Naive thymus-derived CD4-positive, alpha-beta T cell (primary cell): ENCODE results near the gene MKS1. TPM values are rescaled to one million over a fixed set of nuclear protein-coding genes. Genes with fewer than 3 reads are reported as not detected.

Source experiments
- ATAC-seq: fragments of 150-1000 bp; cut with Tn5 transposase; 2 replicates; pipeline ENCODE4 v1.10.0; 2021; ENCODE audit warnings: mild to moderate bottlenecking, moderate library complexity
- CTCF ChIA-PET: fragments of 350-600 bp; sonication (Branson Sonifier 250); formaldehyde crosslinking; loops from one replicate; lab custom pipeline; 2021; ENCODE audit warnings: antibody characterized with exemption; lab: Charles Lee
- POLR2A ChIA-PET: fragments of 350-600 bp; sonication (Branson Sonifier 250); formaldehyde crosslinking; loops from one replicate; lab custom pipeline; 2021; ENCODE audit warnings: antibody characterized with exemption, inconsistent platforms; lab: Charles Lee
- DNase-seq, 9 donors: peaks; one replicate each; pipeline versions ENCODE4 v3.0.0 to v3.0.0-alpha.2; 2020 to 2022; ENCODE audit warnings: mixed read lengths in 1 of 9
- H3K27ac ChIP-seq: one replicate; pipeline ENCODE4 v1.7.0; 2013; ENCODE audit warnings: mild to moderate bottlenecking, low read depth, low read length, moderate library complexity
- H3K27me3 ChIP-seq, 2 donors: one replicate each; pipeline ENCODE4 v1.7.0; 2013; ENCODE audit warnings: low read length in 2 of 2, mild to moderate bottlenecking in 2 of 2, moderate library complexity in 2 of 2; ENCODE audit not compliant: control insufficient read depth in 2 of 2, insufficient read depth in 2 of 2
- H3K36me3 ChIP-seq, 3 experiments: 1 replicate in 2 of 3; 2 replicates in 1 of 3; pipeline ENCODE4 v1.7.0; 2013; ENCODE audit warnings: low read length in 3 of 3, mild to moderate bottlenecking in 3 of 3, moderate library complexity in 1 of 3; ENCODE audit not compliant: insufficient read depth in 3 of 3, control insufficient read depth in 2 of 3
- H3K4me1 ChIP-seq, 2 donors: one replicate each; pipeline ENCODE4 v1.7.0; 2013; ENCODE audit warnings: low read length in 2 of 2, mild to moderate bottlenecking in 2 of 2, moderate library complexity in 1 of 2; ENCODE audit not compliant: control insufficient read depth in 2 of 2, insufficient read depth in 2 of 2
- H3K4me3 ChIP-seq: 2 replicates; pipeline ENCODE4 v1.7.0; 2013; ENCODE audit warnings: mild to moderate bottlenecking, low read length
- H3K9me3 ChIP-seq, 3 experiments: 1 replicate in 2 of 3; 2 replicates in 1 of 3; pipeline ENCODE4 v1.7.0; 2013; ENCODE audit warnings: low read length in 3 of 3; ENCODE audit not compliant: control insufficient read depth in 2 of 3
- H3K27ac Mint-ChIP-seq, 9 donors: one replicate each; pipeline ENCODE4 v1.8.0; 2020 to 2022; ENCODE audit warnings: mixed read lengths in 9 of 9, mild to moderate bottlenecking in 8 of 9, moderate library complexity in 5 of 9, inconsistent platforms in 2 of 9
- H3K27me3 Mint-ChIP-seq, 5 donors: one replicate each; pipeline ENCODE4 v1.8.0; 2021 to 2022; ENCODE audit warnings: mixed read lengths in 5 of 5, mild to moderate bottlenecking in 1 of 5
- H3K36me3 Mint-ChIP-seq, 5 donors: one replicate each; pipeline ENCODE4 v1.8.0; 2020 to 2022; ENCODE audit warnings: mixed read lengths in 5 of 5, mild to moderate bottlenecking in 3 of 5, inconsistent platforms in 1 of 5
- H3K4me1 Mint-ChIP-seq, 7 donors: one replicate each; pipeline ENCODE4 v1.8.0; 2020 to 2022; ENCODE audit warnings: mixed read lengths in 7 of 7, mild to moderate bottlenecking in 3 of 7, inconsistent platforms in 1 of 7
- H3K4me3 Mint-ChIP-seq, 10 donors: one replicate each; pipeline ENCODE4 v1.8.0; 2020 to 2022; ENCODE audit warnings: mild to moderate bottlenecking in 10 of 10, mixed read lengths in 10 of 10, moderate library complexity in 6 of 10, inconsistent platforms in 2 of 10
- H3K9me3 Mint-ChIP-seq, 11 donors: one replicate each; pipeline ENCODE4 v1.8.0; 2020 to 2022; ENCODE audit warnings: mixed read lengths in 11 of 11, mild to moderate bottlenecking in 4 of 11, inconsistent platforms in 1 of 11, moderate library complexity in 1 of 11
- intact Hi-C, 2 donors: fragments of 100-400 bp; cut with micrococcal nuclease; formaldehyde crosslinking; loops; one replicate each; pipeline ENCODE4 v1.15.1; 2023
- polyA plus RNA-seq, 2 donors: library from polyadenylated mRNA; unstranded; fragments of 300-500 nt; fragmentation: Illumina TruSeq; gene quantifications; one replicate each; pipeline ENCODE4 v1.2.3, GENCODE V29; 2021
- total RNA-seq, 6 experiments: library from RNA in 5 of 6; stranded (reverse) in 5 of 6; gene quantifications; 1 replicate in 5 of 6; 2 replicates in 1 of 6; pipeline ENCODE4 v1.2.3 and lab custom pipeline; 2021 to 2026

MKS1 gene
- total and polyA plus RNA-seq, 7 experiments from 2014 or later = 10.0 to 29.1 (median 14.5) TPM

GRCh38 chr17:58236394-58236793, 17.3 kb upstream of the MKS1 start:
- Histone ChIP-seq H3K9me3 (no peaks in the 10 kb centered on the region), H3K4me3 (no peak overlapping the region), H3K4me1 (no peaks in the 10 kb centered on the region), H3K36me3 (no peaks in the 10 kb centered on the region), H3K27ac (no peak overlapping the region), H3K27me3 (no peaks in the 10 kb centered on the region)
- no peak for ATAC-seq
- POLR2A ChIA-PET = interaction anchor here (0.6 kb wide), 1 partner anchor 100 kb away, joined by 3 read pairs; no protein-coding TSS in a partner anchor
- CTCF ChIA-PET = interaction anchor here (2.4 kb wide), 1 partner anchor 13 kb away, joined by 6 read pairs; no protein-coding TSS in a partner anchor
- no peak overlapping the region for H3K4me3 Mint-ChIP-seq
- H3K4me1 Mint-ChIP-seq = peaks cover 0 to 12% (median 0%) of the 10 kb centered on the region in 7 donors
- no peaks in the 10 kb centered on the region for H3K36me3 Mint-ChIP-seq
- DNase-seq = no peak
- H3K27ac Mint-ChIP-seq = no peak overlapping the region
- H3K9me3 Mint-ChIP-seq = no peaks in the 10 kb centered on the region
- intact Hi-C loops = no loop called here
- H3K27me3 Mint-ChIP-seq = peaks cover 22 to 82% (median 27%) of the 10 kb centered on the region in 5 donors

- no peak overlapping the region for H3K27ac Mint-ChIP-seq
- Histone ChIP-seq H3K9me3 (no peaks in the 10 kb centered on the region), H3K4me3 (no peak overlapping the region), H3K27me3 (no peaks in the 10 kb centered on the region), H3K36me3 (no peaks in the 10 kb centered on the region), H3K27ac (no peak overlapping the region), H3K4me1 (no peaks in the 10 kb centered on the region)
- no peaks in the 10 kb centered on the region for H3K9me3 Mint-ChIP-seq
- intact Hi-C loops = no loop called here
- DNase-seq (no peak), ATAC-seq (no peak)
- peaks cover 0 to 12% (median 0%) of the 10 kb centered on the region in 7 donors for H3K4me1 Mint-ChIP-seq
- ChIA-PET POLR2A (interaction anchor here (0.6 kb wide), 2 partner anchors 101 to 105 kb away, joined by 3 to 6 read pairs; no protein-coding TSS in a partner anchor), CTCF (interaction anchor here (2.4 kb wide), 1 partner anchor 14 kb away, joined by 6 read pairs; no protein-coding TSS in a partner anchor)
- H3K36me3 Mint-ChIP-seq = no peaks in the 10 kb centered on the region
- H3K4me3 Mint-ChIP-seq = no peak overlapping the region
- peaks cover 18 to 85% (median 26%) of the 10 kb centered on the region in 5 donors for H3K27me3 Mint-ChIP-seq
Measured at GRCh38 chr17:58235821-58236220, 16.8 kb upstream of the MKS1 start.

GRCh38 chr17:58234512-58234911, 15.5 kb upstream of the MKS1 start:
- CTCF ChIA-PET = no interaction called here
- Mint-ChIP-seq H3K27me3 (peaks cover 6 to 74% (median 22%) of the 10 kb centered on the region in 5 donors), H3K4me1 (peaks cover 0 to 12% (median 0%) of the 10 kb centered on the region in 7 donors), H3K9me3 (no peaks in the 10 kb centered on the region), H3K27ac (no peak overlapping the region), H3K36me3 (no peaks in the 10 kb centered on the region), H3K4me3 (no peak overlapping the region)
- no peak overlapping the region for H3K27ac ChIP-seq
- H3K27me3 ChIP-seq = no peaks in the 10 kb centered on the region
- ATAC-seq (no peak), DNase-seq (no peak)
- no peaks in the 10 kb centered on the region for H3K9me3 ChIP-seq
- POLR2A ChIA-PET = no interaction called here
- H3K4me1 ChIP-seq = no peaks in the 10 kb centered on the region
- intact Hi-C loops = no loop called here
- no peak overlapping the region for H3K4me3 ChIP-seq
- H3K36me3 ChIP-seq = no peaks in the 10 kb centered on the region

GRCh38 chr17:58233543-58233942, 14.5 kb upstream of the MKS1 start:
- Mint-ChIP-seq H3K27me3 (peaks cover 6 to 73% (median 21%) of the 10 kb centered on the region in 5 donors), H3K4me3 (no peak overlapping the region), H3K4me1 (peaks cover 0 to 12% (median 0%) of the 10 kb centered on the region in 7 donors), H3K9me3 (peaks cover 0 to 2% (median 0%) of the 10 kb centered on the region in 11 donors), H3K27ac (no peak overlapping the region), H3K36me3 (no peaks in the 10 kb centered on the region)
- no peaks in the 10 kb centered on the region for H3K4me1 ChIP-seq
- intact Hi-C loops = no loop called here
- no peak for DNase-seq
- no peaks in the 10 kb centered on the region for H3K27me3 ChIP-seq
- peak; percentile 55 for ATAC-seq
- no peak overlapping the region for H3K27ac ChIP-seq
- no peaks in the 10 kb centered on the region for H3K9me3 ChIP-seq
- H3K36me3 ChIP-seq = no peaks in the 10 kb centered on the region
- no peak overlapping the region for H3K4me3 ChIP-seq
- ChIA-PET CTCF (no interaction called here), POLR2A (no interaction called here)

GRCh38 chr17:58232707-58233156, 13.7 kb upstream of the MKS1 start:
- ATAC-seq (peak; percentile 91), DNase-seq (no peak)
- H3K9me3 Mint-ChIP-seq = peaks cover 0 to 2% (median 0%) of the 10 kb centered on the region in 11 donors
- Histone ChIP-seq H3K9me3 (no peaks in the 10 kb centered on the region), H3K27me3 (no peaks in the 10 kb centered on the region), H3K36me3 (no peaks in the 10 kb centered on the region), H3K27ac (no peak overlapping the region), H3K4me1 (no peaks in the 10 kb centered on the region), H3K4me3 (no peak overlapping the region)
- H3K27me3 Mint-ChIP-seq = peaks cover 10 to 71% (median 25%) of the 10 kb centered on the region in 5 donors
- ChIA-PET CTCF (no interaction called here), POLR2A (interaction anchor here (0.8 kb wide), 1 partner anchor 1254 kb away, joined by 3 read pairs; no protein-coding TSS in a partner anchor)
- peak overlapping the region in 1 of 9 donors; percentile 54 for H3K27ac Mint-ChIP-seq
- peak overlapping the region in 1 of 10 donors; percentile 23 for H3K4me3 Mint-ChIP-seq
- no peaks in the 10 kb centered on the region for H3K36me3 Mint-ChIP-seq
- peaks cover 0 to 12% (median 0%) of the 10 kb centered on the region in 7 donors for H3K4me1 Mint-ChIP-seq
- intact Hi-C loops = no loop called here

GRCh38 chr17:58231641-58232040, 12.6 kb upstream of the MKS1 start:
- H3K9me3 Mint-ChIP-seq = peaks cover 0 to 2% (median 0%) of the 10 kb centered on the region in 11 donors
- peak overlapping the region in 1 of 9 donors; percentile 48 for H3K27ac Mint-ChIP-seq
- H3K4me3 Mint-ChIP-seq = no peak overlapping the region
- ChIA-PET POLR2A (interaction anchor here (0.8 kb wide), 1 partner anchor 1253 kb away, joined by 3 read pairs; no protein-coding TSS in a partner anchor), CTCF (interaction anchor here (0.6 kb wide), 1 partner anchor 50 kb away, joined by 3 read pairs; no protein-coding TSS in a partner anchor)
- no peaks in the 10 kb centered on the region for H3K9me3 ChIP-seq
- no peak overlapping the region for H3K4me3 ChIP-seq
- intact Hi-C loops = no loop called here
- no peak overlapping the region for H3K27ac ChIP-seq
- ATAC-seq = no peak
- DNase-seq = no peak
- H3K4me1 ChIP-seq = no peaks in the 10 kb centered on the region
- no peaks in the 10 kb centered on the region for H3K27me3 ChIP-seq
- no peaks in the 10 kb centered on the region for H3K36me3 ChIP-seq
- H3K27me3 Mint-ChIP-seq = peaks cover 18 to 69% (median 26%) of the 10 kb centered on the region in 5 donors
- no peaks in the 10 kb centered on the region for H3K36me3 Mint-ChIP-seq
- peaks cover 0 to 12% (median 0%) of the 10 kb centered on the region in 7 donors for H3K4me1 Mint-ChIP-seq
